ENCODE measurements around the gene TUT7. TPM values are rescaled to one million over a fixed set of nuclear protein-coding genes. Genes with fewer than 3 reads are reported as not detected.

TUT7 gene
- total RNA-seq, 1 donor from 2014 or later = 18.8 TPM

DNA sequence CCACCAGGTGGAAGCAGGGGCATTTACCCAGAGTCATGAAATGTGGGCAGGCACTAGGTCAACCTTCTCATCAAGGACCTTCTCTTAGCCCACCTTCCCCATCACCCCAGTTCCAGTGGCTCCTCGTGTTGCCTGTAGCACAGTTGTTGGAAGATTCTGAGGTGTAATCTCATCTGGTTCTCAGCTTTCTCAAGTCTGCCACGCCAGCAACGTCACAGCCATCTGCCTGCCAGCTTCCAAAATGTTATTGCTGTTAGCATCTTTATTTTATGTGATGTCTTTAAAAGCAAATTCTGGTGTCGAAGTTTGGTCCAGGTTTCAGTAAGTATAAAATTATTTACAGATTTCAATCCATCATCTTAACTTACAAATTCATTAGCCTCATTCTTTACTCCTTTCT is 105.5 kb downstream of the TUT7 start:
- H3K27ac Mint-ChIP-seq (ENCODE audit: unreplicated experiment) = peak overlapping the region; percentile 70
- peaks cover 3% of the 10 kb centered on the region for H3K9me3 Mint-ChIP-seq (ENCODE audit: unreplicated experiment)
- TF ChIP-seq, protein P1, sequence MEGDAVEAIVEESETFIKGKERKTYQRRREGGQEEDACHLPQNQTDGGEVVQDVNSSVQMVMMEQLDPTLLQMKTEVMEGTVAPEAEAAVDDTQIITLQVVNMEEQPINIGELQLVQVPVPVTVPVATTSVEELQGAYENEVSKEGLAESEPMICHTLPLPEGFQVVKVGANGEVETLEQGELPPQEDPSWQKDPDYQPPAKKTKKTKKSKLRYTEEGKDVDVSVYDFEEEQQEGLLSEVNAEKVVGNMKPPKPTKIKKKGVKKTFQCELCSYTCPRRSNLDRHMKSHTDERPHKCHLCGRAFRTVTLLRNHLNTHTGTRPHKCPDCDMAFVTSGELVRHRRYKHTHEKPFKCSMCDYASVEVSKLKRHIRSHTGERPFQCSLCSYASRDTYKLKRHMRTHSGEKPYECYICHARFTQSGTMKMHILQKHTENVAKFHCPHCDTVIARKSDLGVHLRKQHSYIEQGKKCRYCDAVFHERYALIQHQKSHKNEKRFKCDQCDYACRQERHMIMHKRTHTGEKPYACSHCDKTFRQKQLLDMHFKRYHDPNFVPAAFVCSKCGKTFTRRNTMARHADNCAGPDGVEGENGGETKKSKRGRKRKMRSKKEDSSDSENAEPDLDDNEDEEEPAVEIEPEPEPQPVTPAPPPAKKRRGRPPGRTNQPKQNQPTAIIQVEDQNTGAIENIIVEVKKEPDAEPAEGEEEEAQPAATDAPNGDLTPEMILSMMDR (IDR thresholded peaks at IDR 0.05; ENCODE audit: unreplicated experiment) = no peak
- H3K4me3 Mint-ChIP-seq (ENCODE audit: unreplicated experiment) = no peak overlapping the region
- peaks cover 39% of the 10 kb centered on the region for H3K4me1 Mint-ChIP-seq (ENCODE audit: unreplicated experiment)
- peaks cover 16% of the 10 kb centered on the region for H3K36me3 Mint-ChIP-seq (ENCODE audit: low read depth, unreplicated experiment)
- no peak for DNase-seq (ENCODE audit: low spot score)
- H3K27me3 Mint-ChIP-seq (ENCODE audit: unreplicated experiment) = peaks cover 2% of the 10 kb centered on the region

DNA sequence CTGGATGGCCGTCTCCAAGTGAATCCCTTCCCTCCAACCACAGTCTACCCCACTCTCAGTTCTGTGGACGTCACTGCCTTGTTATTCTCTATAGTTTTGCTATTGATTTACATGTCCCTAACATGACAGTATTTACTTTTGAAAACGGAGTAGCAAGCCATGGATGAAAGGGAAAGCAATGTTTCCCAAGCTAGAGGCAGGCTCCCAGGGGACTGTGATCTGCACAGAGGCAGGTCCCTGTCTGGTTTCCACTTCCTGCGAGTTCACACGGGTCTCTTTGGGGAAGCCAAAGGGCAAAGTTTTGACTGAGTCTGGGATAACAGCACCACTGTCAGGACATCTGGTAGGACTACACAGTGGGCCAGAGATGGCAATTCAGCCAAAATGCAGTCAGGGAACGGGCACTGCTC is 107.5 kb downstream of the TUT7 start:
- TF ChIP-seq, protein P1 (IDR thresholded peaks at IDR 0.05; ENCODE audit: unreplicated experiment) = no peak
- DNase-seq (ENCODE audit: low spot score) = no peak
- H3K36me3 Mint-ChIP-seq (ENCODE audit: low read depth, unreplicated experiment) = peaks cover 10% of the 10 kb centered on the region
- H3K4me3 Mint-ChIP-seq (ENCODE audit: unreplicated experiment) = no peak overlapping the region
- H3K9me3 Mint-ChIP-seq (ENCODE audit: unreplicated experiment) = peaks cover 3% of the 10 kb centered on the region
- H3K27ac Mint-ChIP-seq (ENCODE audit: unreplicated experiment) = no peak overlapping the region
- H3K4me1 Mint-ChIP-seq (ENCODE audit: unreplicated experiment) = peaks cover 48% of the 10 kb centered on the region
- H3K27me3 Mint-ChIP-seq (ENCODE audit: unreplicated experiment) = peaks cover 2% of the 10 kb centered on the region

DNA sequence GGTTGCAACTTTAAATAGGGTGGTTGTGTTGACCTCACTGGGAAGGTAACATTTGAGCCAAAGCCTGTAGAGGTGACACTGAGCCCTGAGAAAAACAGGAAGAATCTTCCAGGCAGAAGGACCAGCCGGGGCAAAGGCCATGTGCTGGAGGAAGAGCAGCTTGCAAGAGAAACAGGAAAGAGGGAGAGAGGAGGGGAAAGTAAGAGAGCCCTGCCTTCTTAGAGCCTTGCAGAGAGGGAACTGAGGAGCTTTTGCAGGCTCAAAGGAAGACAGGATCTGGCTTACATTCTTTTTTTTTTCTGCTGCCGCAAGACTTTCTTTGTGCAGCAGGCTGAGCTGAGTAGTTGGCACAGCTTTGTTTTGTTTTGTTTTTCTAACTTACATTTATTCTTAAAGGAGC is 112.1 kb downstream of the TUT7 start:
- Mint-ChIP-seq H3K27me3 (ENCODE audit: unreplicated experiment) (no peaks in the 10 kb centered on the region), H3K4me1 (ENCODE audit: unreplicated experiment) (peaks cover 32% of the 10 kb centered on the region), H3K36me3 (ENCODE audit: low read depth, unreplicated experiment) (no peaks in the 10 kb centered on the region), H3K27ac (ENCODE audit: unreplicated experiment) (peak overlapping the region; percentile 62), H3K9me3 (ENCODE audit: unreplicated experiment) (no peaks in the 10 kb centered on the region), H3K4me3 (ENCODE audit: unreplicated experiment) (no peak overlapping the region)
- DNase-seq (ENCODE audit: low spot score) = no peak
- TF ChIP-seq, protein P1 (IDR thresholded peaks at IDR 0.05; ENCODE audit: unreplicated experiment) = no peak

DNA sequence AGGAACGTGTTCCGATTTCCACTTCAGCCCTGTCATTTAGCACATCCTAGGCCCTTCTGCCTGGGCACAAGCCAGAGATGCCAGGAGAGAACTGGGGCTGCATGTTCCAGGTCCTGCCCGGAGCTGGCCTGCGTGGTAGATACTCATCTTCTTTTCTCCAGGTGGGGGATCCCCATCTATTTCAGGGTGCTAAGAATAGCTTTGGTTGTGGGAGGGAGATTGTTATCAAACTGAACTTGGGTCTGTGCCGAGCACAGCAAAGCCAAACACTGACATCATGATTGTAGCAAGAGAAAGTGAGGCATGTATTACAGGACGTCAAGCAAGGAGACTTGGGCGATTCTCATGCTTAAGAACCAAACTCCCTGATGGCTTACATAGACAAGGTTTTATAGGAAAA is 113.0 kb downstream of the TUT7 start:
- Mint-ChIP-seq H3K27ac (ENCODE audit: unreplicated experiment) (no peak overlapping the region), H3K27me3 (ENCODE audit: unreplicated experiment) (no peaks in the 10 kb centered on the region), H3K9me3 (ENCODE audit: unreplicated experiment) (no peaks in the 10 kb centered on the region), H3K4me1 (ENCODE audit: unreplicated experiment) (peaks cover 26% of the 10 kb centered on the region), H3K36me3 (ENCODE audit: low read depth, unreplicated experiment) (no peaks in the 10 kb centered on the region), H3K4me3 (ENCODE audit: unreplicated experiment) (no peak overlapping the region)
- DNase-seq (ENCODE audit: low spot score) = no peak
- TF ChIP-seq, protein P1 (IDR thresholded peaks at IDR 0.05; ENCODE audit: unreplicated experiment) = no peak

DNA sequence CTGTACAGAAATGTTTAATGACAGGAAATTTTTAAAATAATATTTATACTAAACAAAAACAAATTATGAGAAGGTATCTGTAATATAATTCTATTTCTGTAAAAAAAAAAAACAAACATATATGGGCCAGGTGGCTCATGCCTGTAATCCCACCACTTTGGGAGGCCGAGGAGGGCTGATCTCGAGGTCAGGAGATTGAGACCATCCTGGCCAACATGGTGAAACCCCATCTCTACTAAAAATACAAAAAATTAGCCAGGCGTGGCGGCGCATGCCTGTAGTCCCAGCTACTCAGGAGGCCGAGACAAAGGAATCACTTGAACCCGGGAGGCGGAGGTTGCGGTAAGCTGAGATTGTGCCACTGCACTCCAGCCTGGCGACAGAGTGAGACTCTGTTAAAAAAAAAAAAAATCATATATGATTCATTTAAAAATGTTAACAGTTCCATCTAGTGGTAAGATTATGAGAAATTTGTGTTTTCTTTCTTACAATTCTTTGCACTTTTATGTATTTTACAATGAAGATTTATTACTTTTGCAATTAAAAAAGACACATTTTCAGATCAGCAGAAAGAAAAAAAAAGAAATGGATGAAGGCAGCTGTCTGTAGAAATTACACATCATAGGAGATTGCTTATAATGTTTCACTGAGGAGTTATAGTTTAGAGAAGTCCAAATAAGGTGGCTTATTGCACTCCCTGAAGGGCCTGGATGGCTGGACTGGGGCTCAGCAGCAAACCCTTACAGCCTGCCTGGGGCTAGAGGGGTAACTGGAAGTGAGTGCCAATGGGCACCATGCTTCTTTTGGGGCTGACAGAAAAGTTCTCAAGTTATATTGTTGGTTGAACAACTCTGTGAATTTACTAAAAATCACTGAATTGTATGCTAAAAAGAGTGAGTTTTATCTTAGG is 115.1 kb downstream of the TUT7 start:
- no peak overlapping the region for H3K27ac Mint-ChIP-seq (ENCODE audit: unreplicated experiment)
- H3K4me1 Mint-ChIP-seq (ENCODE audit: unreplicated experiment) = peaks cover 29% of the 10 kb centered on the region
- no peaks in the 10 kb centered on the region for H3K27me3 Mint-ChIP-seq (ENCODE audit: unreplicated experiment)
- no peak overlapping the region for H3K4me3 Mint-ChIP-seq (ENCODE audit: unreplicated experiment)
- no peaks in the 10 kb centered on the region for H3K36me3 Mint-ChIP-seq (ENCODE audit: low read depth, unreplicated experiment)
- no peak for DNase-seq (ENCODE audit: low spot score)
- TF ChIP-seq, protein P1 (IDR thresholded peaks at IDR 0.05; ENCODE audit: unreplicated experiment) = no peak
- H3K9me3 Mint-ChIP-seq (ENCODE audit: unreplicated experiment) = no peaks in the 10 kb centered on the region

Data from endothelial cell (in vitro differentiated cells).